HEK293T (cell line): ENCODE data around the gene CBX2.

ENCODE experiments used
- CTCF ChIA-PET: fragments of 350-600 bp; formaldehyde crosslinking; extraction: SDS; loops from one replicate; lab custom pipeline; 2021; ENCODE audit warnings: antibody characterized with exemption, inconsistent platforms; lab: Yijun Ruan, JAX
- POLR2A ChIA-PET: fragments of 350-600 bp; formaldehyde crosslinking; extraction: SDS; loops from one replicate; lab custom pipeline; 2020; ENCODE audit warnings: antibody characterized with exemption, inconsistent platforms; lab: Yijun Ruan, JAX
- DNase-seq: peaks from one replicate; pipeline ENCODE4 v3.0.0; 2012; ENCODE audit warnings: mixed read lengths; ENCODE audit errors: extremely low spot score
- ARNT ChIP-seq: fragments of 450-650 bp; IDR thresholded peaks from 2 replicates; pipeline ENCODE4 v1.6.1; 2017; ENCODE audit warnings: mild to moderate bottlenecking
- BHLHE40 ChIP-seq: fragments of 450-650 bp; IDR thresholded peaks from 2 replicates; pipeline ENCODE4 v1.6.1; 2016; ENCODE audit warnings: mild to moderate bottlenecking, moderate library complexity, borderline replicate concordance
- CTBP1 ChIP-seq: fragments of 450-650 bp; IDR thresholded peaks from 2 replicates; pipeline ENCODE4 v1.6.1; 2016; ENCODE audit warnings: borderline replicate concordance
- ELF4 ChIP-seq: fragments of 450-650 bp; IDR thresholded peaks from 2 replicates; pipeline ENCODE4 v1.6.1; 2017; ENCODE audit warnings: antibody characterized with exemption
- FOXA1 ChIP-seq: fragments of 450-650 bp; IDR thresholded peaks from 2 replicates; pipeline ENCODE4 v1.6.1; 2016; ENCODE audit warnings: mild to moderate bottlenecking
- FOXK2 ChIP-seq: fragments of 450-650 bp; IDR thresholded peaks from 2 replicates; pipeline ENCODE4 v1.6.1; 2016; ENCODE audit warnings: mild to moderate bottlenecking
- FOXM1 ChIP-seq: fragments of 450-650 bp; IDR thresholded peaks from 2 replicates; pipeline ENCODE4 v1.6.1; 2017; ENCODE audit warnings: mild to moderate bottlenecking, borderline replicate concordance
- HDGF ChIP-seq: fragments of 450-650 bp; IDR thresholded peaks from 2 replicates; pipeline ENCODE4 v1.6.1; 2017; ENCODE audit warnings: antibody characterized with exemption, borderline replicate concordance
- L3MBTL2 ChIP-seq: fragments of 450-650 bp; conservative IDR thresholded peaks from 2 replicates; pipeline ENCODE4 v1.6.1; 2016; ENCODE audit warnings: mild to moderate bottlenecking
- LEF1 ChIP-seq: fragments of 450-650 bp; IDR thresholded peaks from 2 replicates; pipeline ENCODE4 v1.6.1; 2017; ENCODE audit warnings: mild to moderate bottlenecking, borderline replicate concordance
- NFRKB ChIP-seq: fragments of 450-650 bp; IDR thresholded peaks from 2 replicates; pipeline ENCODE4 v1.6.1; 2016; ENCODE audit warnings: mild to moderate bottlenecking, moderate library complexity
- PKNOX1 ChIP-seq: fragments of 450-650 bp; IDR thresholded peaks from 2 replicates; pipeline ENCODE4 v1.6.1; 2016
- SP1 ChIP-seq: fragments of 450-650 bp; IDR thresholded peaks from 2 replicates; pipeline ENCODE4 v1.6.1; 2017
- SUZ12 ChIP-seq: fragments of 450-650 bp; IDR thresholded peaks from 2 replicates; pipeline ENCODE4 v1.6.1; 2016; ENCODE audit warnings: mild to moderate bottlenecking
- TARDBP ChIP-seq: fragments of 450-650 bp; IDR thresholded peaks from 2 replicates; pipeline ENCODE4 v1.6.1; 2016
- ZNF384 ChIP-seq: fragments of 450-650 bp; IDR thresholded peaks from 2 replicates; pipeline ENCODE4 v1.6.1; 2016

Gene CBX2

DNA sequence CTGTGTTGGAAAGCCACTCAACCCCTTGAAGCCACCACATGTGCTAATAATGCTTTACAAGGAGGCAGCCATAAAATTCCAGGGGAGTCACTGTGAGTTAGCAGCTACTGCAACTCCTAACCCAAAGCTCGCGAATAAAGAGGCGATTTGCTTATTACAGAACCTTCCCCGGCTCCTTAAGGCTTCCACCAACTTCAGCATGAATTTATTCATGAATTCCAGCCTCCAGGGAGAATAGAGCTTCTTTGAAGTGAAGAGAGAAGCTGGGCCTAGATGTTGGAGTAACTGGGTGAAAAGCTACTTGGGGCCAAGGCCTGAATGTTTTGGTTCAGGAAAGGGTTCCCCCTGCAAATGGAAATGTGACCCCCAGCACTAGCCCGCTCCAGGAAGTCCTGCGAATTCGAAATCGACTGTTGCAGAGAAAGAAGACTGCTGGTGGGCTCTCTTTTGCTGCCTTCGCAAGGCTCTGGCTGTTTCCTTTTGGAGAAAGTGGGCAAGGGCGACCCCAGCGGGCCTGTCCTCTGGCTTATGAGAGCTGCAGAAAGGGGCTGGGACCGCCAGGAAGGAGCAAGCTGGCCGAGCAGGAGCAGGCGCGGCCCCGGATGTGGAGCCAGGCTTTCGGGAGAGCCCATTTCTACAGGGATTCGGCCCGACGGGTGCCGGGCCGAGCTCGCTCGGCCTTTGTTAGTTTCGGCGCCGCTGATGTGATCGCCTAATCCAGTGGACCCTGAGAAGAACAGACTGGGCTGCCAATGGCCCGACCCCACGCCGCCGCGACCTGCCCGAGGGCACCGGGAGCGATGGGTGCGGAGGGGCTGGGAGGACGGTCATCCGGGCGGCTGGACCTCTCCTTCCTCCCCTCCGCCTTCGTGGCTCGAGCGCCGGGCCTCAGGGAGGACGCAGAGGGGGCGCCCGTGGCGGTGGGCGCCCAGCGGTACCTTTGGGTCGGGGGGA is 11.3 kb downstream of the CBX2 start:
- POLR2A ChIA-PET: interaction anchor here (0.8 to 2.0 kb wide), 5 partner anchors 14 to 204 kb away, joined by 3 to 4 read pairs (median 3); no protein-coding TSS in a partner anchor

GRCh38 chr17:79789943-79790804 is 12.2 kb downstream of the CBX2 start:
- ChIA-PET CTCF (interaction anchor here (0.6 to 2.6 kb wide), 17 partner anchors 8 to 200 kb away, joined by 3 to 15 read pairs (median 4); partner anchors contain the start of gene CBX2), POLR2A (interaction anchor here (0.9 to 2.0 kb wide), 4 partner anchors 16 to 203 kb away, joined by 3 to 4 read pairs (median 3); no protein-coding TSS in a partner anchor)
- peak; percentile 67 for DNase-seq
- no peak for TF ChIP-seq PKNOX1
- TF ChIP-seq NFRKB: no peak
- TF ChIP-seq ELF4: no peak
- no peak for TF ChIP-seq ZNF384
- no peak for TF ChIP-seq BHLHE40
- TF ChIP-seq LEF1: no peak
- no peak for TF ChIP-seq SUZ12
- TF ChIP-seq L3MBTL2: peak; percentile 27; the same call in 1 of the 2 replicates

More for the DNA sequence above, 11.3 kb downstream of the CBX2 start:
- CTCF ChIA-PET: interaction anchor here (0.6 to 2.6 kb wide), 16 partner anchors 9 to 201 kb away, joined by 3 to 15 read pairs (median 4); partner anchors contain the start of gene CBX2
- no peak for DNase-seq
- no peak for TF ChIP-seq SP1
- no peak for TF ChIP-seq CTBP1
- no peak for TF ChIP-seq FOXM1
- TF ChIP-seq HDGF: no peak
- TF ChIP-seq L3MBTL2: no peak
- TF ChIP-seq FOXK2: no peak
- TF ChIP-seq ARNT: no peak
- no peak for TF ChIP-seq ELF4
- no peak for TF ChIP-seq LEF1
- no peak for TF ChIP-seq NFRKB
- TF ChIP-seq BHLHE40: no peak
- no peak for TF ChIP-seq ZNF384
- TF ChIP-seq TARDBP: no peak
- TF ChIP-seq FOXA1: no peak
- no peak for TF ChIP-seq PKNOX1
- no peak for TF ChIP-seq SUZ12

GRCh38 chr17:79790805-79791734 is 13.1 kb downstream of the CBX2 start:
- DNase-seq: no peak
- CTCF ChIA-PET: interaction anchor here (0.6 to 2.6 kb wide), 5 partner anchors 17 to 180 kb away, joined by 3 to 11 read pairs (median 5); no protein-coding TSS in a partner anchor
- POLR2A ChIA-PET: interaction anchor here (1.0 to 2.0 kb wide), 2 partner anchors 8 to 202 kb away, joined by 3 to 4 read pairs; no protein-coding TSS in a partner anchor
- TF ChIP-seq TARDBP: no peak
- TF ChIP-seq BHLHE40: no peak
- no peak for TF ChIP-seq NFRKB
- TF ChIP-seq FOXA1: no peak
- no peak for TF ChIP-seq ZNF384
- TF ChIP-seq ARNT: no peak
- no peak for TF ChIP-seq LEF1
- no peak for TF ChIP-seq SP1
- TF ChIP-seq ELF4: no peak
- TF ChIP-seq CTBP1: no peak
- TF ChIP-seq L3MBTL2: no peak
- no peak for TF ChIP-seq HDGF

GRCh38 chr17:79791735-79792161 is 13.8 kb downstream of the CBX2 start:
- DNase-seq: no peak
- POLR2A ChIA-PET: interaction anchor here (1.0 kb wide), 1 partner anchor 9 kb away, joined by 3 read pairs; no protein-coding TSS in a partner anchor
- CTCF ChIA-PET: no interaction called here
- no peak for TF ChIP-seq L3MBTL2
- TF ChIP-seq ELF4: no peak
- no peak for TF ChIP-seq SP1
- TF ChIP-seq LEF1: no peak
- TF ChIP-seq CTBP1: no peak

- POLR2A ChIA-PET: interaction anchor here (1.2 to 1.4 kb wide), 2 partner anchors 70 to 200 kb away, joined by 3 to 4 read pairs; no protein-coding TSS in a partner anchor
- peak; percentile 11; the same call in 1 of the 2 replicates for TF ChIP-seq L3MBTL2
- no peak for TF ChIP-seq HDGF
- DNase-seq: no peak
- CTCF ChIA-PET: interaction anchor here (1.7 kb wide), 1 partner anchor 16 kb away, joined by 5 read pairs; no protein-coding TSS in a partner anchor
These were observed 14.5 kb downstream of the CBX2 start for GRCh38 chr17:79792341-79792871.
